Measurements from ENCODE around the gene TSHZ1. TPM values are rescaled to one million over a fixed set of nuclear protein-coding genes. Genes with fewer than 3 reads are reported as not detected.

TSHZ1 gene
- total RNA-seq, 1 donor from 2014 or later, result 12.2 TPM

DNA sequence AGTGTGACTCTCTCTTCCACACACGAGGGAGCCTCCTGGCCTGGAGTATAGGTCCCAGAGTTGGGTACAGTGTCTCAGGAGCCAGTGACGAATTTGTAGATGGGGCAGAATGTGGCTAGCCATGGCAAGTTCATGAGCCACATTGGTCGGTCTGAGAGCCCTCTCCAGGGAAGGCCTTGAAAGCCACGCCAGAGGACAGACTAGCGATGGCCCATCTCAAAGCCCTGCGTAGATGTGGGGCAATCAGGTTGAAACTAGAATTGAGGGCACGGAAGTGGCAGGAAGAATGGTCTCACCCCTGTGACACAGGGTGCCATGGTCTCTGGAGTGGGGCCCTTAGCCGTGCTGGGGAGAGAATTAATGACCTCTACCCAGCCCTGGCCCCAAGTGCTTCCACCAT lies 106.2 kb downstream of the TSHZ1 start:
- no peaks in the 10 kb centered on the region for H3K36me3 Mint-ChIP-seq (ENCODE audit: unreplicated experiment)
- H3K9me3 Mint-ChIP-seq (ENCODE audit: unreplicated experiment), result no peaks in the 10 kb centered on the region
- TF ChIP-seq CTCF (IDR thresholded peaks at IDR 0.05), result no peak
- no peak overlapping the region for H3K4me3 Mint-ChIP-seq (ENCODE audit: unreplicated experiment)
- peaks cover under 1% of the 10 kb centered on the region for H3K27me3 Mint-ChIP-seq (ENCODE audit: unreplicated experiment)
- DNase-seq (ENCODE audit: extremely low spot score, unreplicated experiment), result no peak
- H3K27ac Mint-ChIP-seq (ENCODE audit: unreplicated experiment), result no peak overlapping the region
- no peaks in the 10 kb centered on the region for H3K4me1 Mint-ChIP-seq (ENCODE audit: unreplicated experiment)

- H3K36me3 Mint-ChIP-seq (ENCODE audit: unreplicated experiment), result no peaks in the 10 kb centered on the region
- H3K4me3 Mint-ChIP-seq (ENCODE audit: unreplicated experiment), result no peak overlapping the region
- no peak for TF ChIP-seq CTCF (IDR thresholded peaks at IDR 0.05)
- H3K4me1 Mint-ChIP-seq (ENCODE audit: unreplicated experiment), result no peaks in the 10 kb centered on the region
- H3K27me3 Mint-ChIP-seq (ENCODE audit: unreplicated experiment), result no peaks in the 10 kb centered on the region
- no peak overlapping the region for H3K27ac Mint-ChIP-seq (ENCODE audit: unreplicated experiment)
- DNase-seq (ENCODE audit: extremely low spot score, unreplicated experiment), result no peak
- H3K9me3 Mint-ChIP-seq (ENCODE audit: unreplicated experiment), result no peaks in the 10 kb centered on the region
These were observed 106.7 kb downstream of the TSHZ1 start for GRCh38 chr18:75317300-75317699.

DNA sequence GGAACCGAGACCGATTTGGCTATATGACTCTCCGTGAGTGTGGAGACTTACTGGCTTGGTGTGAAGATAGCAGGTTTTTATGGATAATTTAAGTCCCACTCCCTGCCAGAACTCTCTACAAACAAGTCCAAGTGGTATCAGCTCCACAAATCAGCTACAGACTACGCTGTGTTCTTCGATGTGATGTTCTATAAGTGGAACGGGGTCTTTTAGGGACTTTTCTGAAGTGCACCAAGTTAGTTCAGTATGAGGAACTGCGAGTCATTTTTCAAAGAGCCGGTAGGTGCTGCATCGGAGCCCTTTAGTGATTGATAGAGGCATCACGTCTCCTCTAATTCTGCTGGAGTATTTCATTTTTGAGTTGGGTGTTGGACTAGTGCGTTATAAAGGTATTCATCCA lies 107.1 kb downstream of the TSHZ1 start:
- Mint-ChIP-seq H3K27me3 (ENCODE audit: unreplicated experiment) (no peaks in the 10 kb centered on the region), H3K36me3 (ENCODE audit: unreplicated experiment) (no peaks in the 10 kb centered on the region), H3K4me1 (ENCODE audit: unreplicated experiment) (no peaks in the 10 kb centered on the region), H3K9me3 (ENCODE audit: unreplicated experiment) (no peaks in the 10 kb centered on the region), H3K27ac (ENCODE audit: unreplicated experiment) (no peak overlapping the region), H3K4me3 (ENCODE audit: unreplicated experiment) (no peak overlapping the region)
- no peak for DNase-seq (ENCODE audit: extremely low spot score, unreplicated experiment)
- no peak for TF ChIP-seq CTCF (IDR thresholded peaks at IDR 0.05)

- H3K27me3 Mint-ChIP-seq (ENCODE audit: unreplicated experiment), result peaks cover 2% of the 10 kb centered on the region
- TF ChIP-seq CTCF (IDR thresholded peaks at IDR 0.05), result no peak
These were observed 109.3 kb downstream of the TSHZ1 start for GRCh38 chr18:75319905-75320304.

DNA sequence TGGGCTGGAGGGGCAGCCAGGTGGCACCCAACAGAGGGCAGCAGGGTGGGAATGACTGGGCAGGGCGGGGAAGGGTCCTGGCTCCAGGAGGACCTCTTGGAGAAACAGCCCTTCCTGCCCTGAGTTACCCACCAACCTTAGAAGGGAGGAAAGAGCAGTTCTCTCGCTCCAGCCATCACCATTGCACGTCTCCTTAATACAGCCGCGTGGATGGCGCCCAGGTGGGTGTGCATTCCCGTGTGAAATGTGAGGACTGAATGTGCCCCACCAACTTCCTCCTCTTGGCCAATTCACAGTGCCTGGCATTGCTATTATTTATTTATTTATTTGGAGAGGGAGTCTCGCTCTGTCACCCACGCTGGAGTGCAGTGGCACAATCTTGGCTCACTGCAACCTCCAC lies 109.9 kb downstream of the TSHZ1 start:
- H3K36me3 Mint-ChIP-seq (ENCODE audit: unreplicated experiment), result no peaks in the 10 kb centered on the region
- H3K4me1 Mint-ChIP-seq (ENCODE audit: unreplicated experiment), result no peaks in the 10 kb centered on the region
- DNase-seq (ENCODE audit: extremely low spot score, unreplicated experiment), result no peak
- no peaks in the 10 kb centered on the region for H3K9me3 Mint-ChIP-seq (ENCODE audit: unreplicated experiment)
- TF ChIP-seq CTCF (IDR thresholded peaks at IDR 0.05), result no peak
- H3K4me3 Mint-ChIP-seq (ENCODE audit: unreplicated experiment), result no peak overlapping the region
- peaks cover 2% of the 10 kb centered on the region for H3K27me3 Mint-ChIP-seq (ENCODE audit: unreplicated experiment)
- no peak overlapping the region for H3K27ac Mint-ChIP-seq (ENCODE audit: unreplicated experiment)

More at GRCh38 chr18:75319905-75320304, 109.3 kb downstream of the TSHZ1 start:
- Mint-ChIP-seq H3K27ac (ENCODE audit: unreplicated experiment) (no peak overlapping the region), H3K4me3 (ENCODE audit: unreplicated experiment) (no peak overlapping the region), H3K9me3 (ENCODE audit: unreplicated experiment) (no peaks in the 10 kb centered on the region), H3K4me1 (ENCODE audit: unreplicated experiment) (no peaks in the 10 kb centered on the region), H3K36me3 (ENCODE audit: unreplicated experiment) (no peaks in the 10 kb centered on the region)
- DNase-seq (ENCODE audit: extremely low spot score, unreplicated experiment), result no peak
